Fibroblast of lung (primary cell): ENCODE data around the gene GHRH.

Experiments
- EZH2 ChIP-seq: IDR thresholded peaks from 2 replicates; pipeline ENCODE4 v1.5.1; 2012; ENCODE audit warnings: low read length, control low read depth, mild to moderate bottlenecking; ENCODE audit errors: missing control alignments
- TF ChIP-seq, protein P1 (sequence below), 2 donors: IDR thresholded peaks in 1 of 2; conservative IDR thresholded peaks in 1 of 2; 1 replicate in 1 of 2; 2 replicates in 1 of 2; pipeline ENCODE4 v1.5.1; 2011 to 2012; ENCODE audit warnings: low read length in 2 of 2, control low read depth in 1 of 2, inconsistent platforms in 1 of 2, low read depth in 1 of 2, mild to moderate bottlenecking in 1 of 2

DNA sequence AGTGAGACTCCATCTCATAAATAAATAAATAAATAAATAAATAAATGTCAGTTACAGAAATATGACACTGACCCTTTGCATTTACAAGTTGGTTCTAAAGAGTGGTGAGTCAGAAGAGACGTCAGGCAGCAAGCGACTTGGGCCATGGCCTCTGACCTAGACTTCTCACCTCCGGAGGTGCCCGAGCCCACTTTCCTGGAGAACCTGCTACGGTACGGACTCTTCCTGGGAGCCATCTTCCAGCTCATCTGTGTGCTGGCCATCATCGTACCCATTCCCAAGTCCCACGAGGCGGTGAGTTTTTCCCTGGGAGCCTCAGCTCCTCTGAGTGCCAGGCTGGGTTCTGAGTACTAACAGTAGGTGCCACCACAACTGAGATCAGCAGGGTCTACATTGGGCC, 39.5 kb upstream of the GHRH start:
- TF ChIP-seq, protein P1, sequence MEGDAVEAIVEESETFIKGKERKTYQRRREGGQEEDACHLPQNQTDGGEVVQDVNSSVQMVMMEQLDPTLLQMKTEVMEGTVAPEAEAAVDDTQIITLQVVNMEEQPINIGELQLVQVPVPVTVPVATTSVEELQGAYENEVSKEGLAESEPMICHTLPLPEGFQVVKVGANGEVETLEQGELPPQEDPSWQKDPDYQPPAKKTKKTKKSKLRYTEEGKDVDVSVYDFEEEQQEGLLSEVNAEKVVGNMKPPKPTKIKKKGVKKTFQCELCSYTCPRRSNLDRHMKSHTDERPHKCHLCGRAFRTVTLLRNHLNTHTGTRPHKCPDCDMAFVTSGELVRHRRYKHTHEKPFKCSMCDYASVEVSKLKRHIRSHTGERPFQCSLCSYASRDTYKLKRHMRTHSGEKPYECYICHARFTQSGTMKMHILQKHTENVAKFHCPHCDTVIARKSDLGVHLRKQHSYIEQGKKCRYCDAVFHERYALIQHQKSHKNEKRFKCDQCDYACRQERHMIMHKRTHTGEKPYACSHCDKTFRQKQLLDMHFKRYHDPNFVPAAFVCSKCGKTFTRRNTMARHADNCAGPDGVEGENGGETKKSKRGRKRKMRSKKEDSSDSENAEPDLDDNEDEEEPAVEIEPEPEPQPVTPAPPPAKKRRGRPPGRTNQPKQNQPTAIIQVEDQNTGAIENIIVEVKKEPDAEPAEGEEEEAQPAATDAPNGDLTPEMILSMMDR (conservative IDR thresholded peaks at IDR 0.05 in 1 of 2, IDR thresholded peaks at IDR 0.05 in 1 of 2; ENCODE audit: low read depth in 1 of 2, low read length in 2 of 2), result no peak
- TF ChIP-seq EZH2, result no peak
